ENCODE measurements around the gene SERP1.

SERP1 gene

DNA sequence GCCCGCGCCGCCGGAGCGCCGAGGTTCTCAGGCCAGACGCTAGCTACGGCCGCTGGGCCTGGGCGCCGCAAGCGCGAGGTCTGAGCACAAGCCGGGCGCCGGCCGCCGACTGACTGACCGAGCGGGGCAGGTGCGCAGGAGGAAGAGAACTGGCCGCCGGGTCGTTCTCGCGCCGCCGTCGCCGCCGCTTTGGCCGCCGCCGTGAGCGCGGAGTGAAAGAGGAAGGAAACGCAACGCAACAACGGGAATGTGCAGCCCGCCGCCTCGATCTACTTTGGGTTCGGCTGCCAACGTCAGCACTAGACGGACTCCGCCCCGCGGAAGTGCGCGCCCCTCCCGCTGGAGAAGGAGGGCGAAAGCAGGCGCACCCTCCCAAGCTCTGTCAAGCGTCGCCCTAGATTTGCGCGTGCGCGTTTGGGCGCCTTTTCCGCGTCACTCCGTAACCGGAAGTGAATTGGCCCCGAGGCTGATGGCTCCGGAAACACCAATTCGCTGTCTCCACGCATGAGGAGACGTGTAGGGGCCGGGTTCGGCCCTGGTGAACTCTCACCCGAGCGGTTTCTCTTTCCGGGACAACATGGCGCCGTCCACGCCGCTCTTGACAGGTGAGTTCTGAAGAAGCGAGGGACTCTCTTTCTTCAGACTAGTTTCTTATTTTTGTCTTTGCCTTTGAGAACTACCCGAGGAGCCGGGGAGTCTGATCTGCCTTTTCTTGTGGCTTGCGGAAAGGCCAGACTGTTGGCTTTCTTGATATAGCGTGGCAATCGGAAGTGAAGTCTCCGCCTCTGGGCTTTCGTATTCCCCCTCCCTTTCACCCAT lies at the start of gene SERP1, which contains the start of gene EIF2A:
Gene SERP1 (minus strand): TSS at position 271 of the 819 bp plus-strand sequence. CDS start 361 bp downstream, outside the sequence.
Gene EIF2A (plus strand): TSS at position 562 of the 819 bp plus-strand sequence. CDS start 16 bp downstream, at position 578.
- DNase-seq: peak; percentile 100

GRCh38 chr3:150594150-150594549 lies 47.9 kb upstream of the SERP1 start:
- no peak for DNase-seq

DNA sequence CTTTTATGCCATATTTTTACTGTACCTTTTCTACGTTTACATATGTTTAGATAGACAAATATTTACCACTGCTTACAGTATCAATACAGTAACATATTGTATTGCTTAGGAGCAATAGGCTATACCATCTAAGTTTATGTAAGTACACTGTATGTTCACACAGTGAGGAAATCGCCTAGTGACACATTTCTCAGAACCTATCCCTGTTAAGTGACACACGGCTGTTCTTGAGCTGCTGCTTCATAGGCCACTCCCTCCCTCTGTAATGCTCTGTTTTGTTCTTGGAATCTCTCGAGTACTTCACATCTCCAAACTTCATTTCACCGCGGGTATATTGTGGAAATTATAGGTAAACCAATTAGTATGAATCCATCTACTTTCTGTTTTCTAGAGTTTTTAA lies 43.5 kb upstream of the SERP1 start:
- DNase-seq: no peak

DNA sequence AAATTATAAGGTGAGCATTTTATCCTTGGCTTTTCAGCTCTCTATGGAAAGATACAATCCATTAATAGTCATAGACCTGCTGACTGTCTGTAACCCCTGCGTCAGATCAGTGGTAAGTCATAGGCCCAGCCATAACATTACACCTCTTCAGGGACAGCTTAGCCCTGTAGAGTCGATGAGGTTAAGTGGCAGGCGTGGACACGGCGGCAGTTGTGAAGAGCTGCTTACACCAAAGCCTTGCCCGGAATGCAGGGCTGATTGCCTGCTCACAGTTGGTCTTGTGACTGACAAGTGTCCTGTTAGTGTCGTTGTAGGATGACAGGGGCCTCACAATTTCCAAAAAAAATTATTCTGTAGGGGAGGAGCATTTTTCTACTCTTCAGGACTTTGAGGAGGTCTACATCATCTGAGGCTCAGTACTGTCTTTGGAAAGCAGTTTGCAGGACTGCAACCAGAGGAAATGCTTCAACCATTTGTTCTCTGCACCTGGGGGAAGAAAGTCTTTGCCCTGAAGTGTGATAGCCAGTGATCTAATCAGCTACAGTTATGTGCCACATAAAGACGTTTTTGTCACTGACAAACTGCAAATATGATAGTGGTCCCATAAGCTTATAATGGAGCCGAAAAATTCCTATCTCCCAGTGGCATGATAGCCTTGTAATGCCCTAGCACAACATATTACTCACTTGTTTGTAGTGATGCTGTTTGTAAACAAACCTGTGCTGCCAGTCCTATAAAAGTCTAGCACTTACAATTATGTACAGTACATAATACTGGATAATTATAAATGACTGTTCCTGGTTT lies 41.9 kb upstream of the SERP1 start:
- DNase-seq: no peak

DNA sequence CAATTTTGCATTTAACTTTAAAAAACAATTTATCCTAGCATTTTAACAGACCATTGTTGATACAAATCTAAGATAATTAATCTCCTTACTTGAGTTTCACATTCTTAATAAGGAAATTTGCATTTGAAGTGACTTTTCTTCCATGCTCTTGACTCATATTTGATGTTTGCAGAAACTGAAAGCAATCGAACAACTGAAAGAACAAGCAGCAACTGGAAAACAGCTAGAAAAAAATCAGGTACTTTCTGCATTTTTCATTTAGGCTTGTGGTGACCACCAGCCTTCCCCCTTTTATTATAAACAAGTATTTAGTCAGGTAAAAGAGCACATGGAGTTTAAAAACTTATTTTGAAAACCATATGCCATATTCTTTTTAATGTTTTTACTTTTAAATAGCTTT lies 36.7 kb upstream of the SERP1 start:
- DNase-seq: no peak

DNA sequence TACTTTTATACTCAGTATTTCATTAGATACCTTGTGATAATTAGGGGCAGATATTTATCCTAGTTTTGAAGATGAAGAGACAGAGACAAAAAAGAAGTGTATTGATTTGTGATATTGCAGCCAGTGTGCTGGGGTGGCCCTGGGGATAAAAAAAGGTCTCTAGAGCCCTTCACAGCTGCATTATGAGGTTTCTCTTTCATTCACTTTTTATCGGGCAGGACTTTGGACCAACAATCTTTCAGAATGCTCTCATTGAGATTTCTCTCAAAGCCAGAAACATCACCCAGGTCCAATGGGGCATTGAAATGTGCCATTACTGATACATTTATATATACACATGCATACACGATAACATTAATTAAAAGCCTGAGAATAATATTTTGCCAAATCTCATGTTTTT lies 36.3 kb upstream of the SERP1 start:
- DNase-seq: no peak

GRCh38 chr3:150581174-150581573 lies 34.9 kb upstream of the SERP1 start:
- no peak for DNase-seq

GRCh38 chr3:150577855-150578254 lies 31.6 kb upstream of the SERP1 start:
- no peak for DNase-seq

- no peak for DNase-seq
These were observed 21.0 kb upstream of the SERP1 start for GRCh38 chr3:150567328-150567727.

GRCh38 chr3:150564243-150564642 lies 17.9 kb upstream of the SERP1 start:
- no peak for DNase-seq

- no peak for DNase-seq
These were observed 11.4 kb upstream of the SERP1 start for GRCh38 chr3:150557725-150558124.

GRCh38 chr3:150556792-150557191 lies 10.5 kb upstream of the SERP1 start:
- no peak for DNase-seq

GRCh38 chr3:150555859-150556436 lies 9.7 kb upstream of the SERP1 start:
- no peak for DNase-seq

GRCh38 chr3:150547045-150547741 lies 897 bp upstream of the SERP1 start:
- DNase-seq: no peak

GRCh38 chr3:150545419-150546225 lies 674 bp downstream of the SERP1 start:
- peak; percentile 40 for DNase-seq

DNA sequence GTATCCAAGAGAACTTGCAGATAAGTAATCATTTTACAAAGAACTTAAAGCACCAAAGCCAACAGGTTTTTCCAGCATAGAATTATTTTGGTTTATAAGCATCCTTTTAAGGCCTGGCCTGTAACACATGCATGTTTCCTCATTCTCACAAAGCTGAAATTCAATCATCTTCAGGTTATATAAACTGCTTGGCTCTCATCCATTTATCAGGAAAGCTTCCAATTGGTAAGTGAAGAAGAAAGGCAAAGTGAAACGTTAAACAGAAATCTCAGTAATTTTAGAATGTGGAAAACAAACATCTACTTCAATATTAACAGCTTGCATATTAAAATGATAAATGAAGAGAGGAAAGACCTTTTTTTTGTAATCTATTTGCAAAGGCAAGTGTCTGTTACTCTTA lies 1.6 kb downstream of the SERP1 start:
- no peak for DNase-seq

DNA sequence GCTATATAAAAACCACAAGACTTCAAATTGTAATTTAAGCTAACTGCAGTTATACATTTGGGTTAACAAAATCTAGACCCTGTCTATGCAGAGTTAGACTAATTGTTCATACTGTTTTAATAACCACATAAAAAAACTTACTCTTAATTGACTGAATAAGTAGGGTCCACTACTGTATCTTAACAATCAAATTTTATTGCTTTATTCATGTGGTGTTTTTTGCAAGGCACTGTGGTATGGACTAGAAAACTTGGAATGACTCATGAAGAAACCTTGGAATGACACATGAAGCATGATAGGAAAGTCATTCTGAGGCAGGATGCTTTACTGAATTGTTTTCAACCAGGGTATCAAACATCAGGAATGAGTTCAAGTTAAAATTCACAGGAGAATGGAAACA lies 2.3 kb downstream of the SERP1 start:
- DNase-seq: no peak

GRCh38 chr3:150543531-150543930 lies 2.8 kb downstream of the SERP1 start:
- DNase-seq: no peak

- no peak for DNase-seq
These were observed 3.2 kb downstream of the SERP1 start for GRCh38 chr3:150543128-150543527.

- no peak for DNase-seq
These were observed 5.3 kb downstream of the SERP1 start for GRCh38 chr3:150540991-150541390.

- DNase-seq: no peak
These were observed 6.0 kb downstream of the SERP1 start for GRCh38 chr3:150540297-150540696.
